SK-N-MC (cell line): ENCODE results near the gene CEP120.

Source experiments
- EZH2 ChIP-seq: fragments of 200-600 bp; sonication (generic); IDR thresholded peaks from one replicate; pipeline ENCODE4 v1.6.1; 2017; ENCODE audit warnings: antibody characterized with exemption
- POLR2AphosphoS5 ChIP-seq: IDR thresholded peaks from 2 replicates; pipeline ENCODE4 v1.6.1; 2012; ENCODE audit warnings: mild to moderate bottlenecking, low read depth, low read length, borderline replicate concordance

- no peak for TF ChIP-seq POLR2AphosphoS5
- no peak for TF ChIP-seq EZH2
Measured at GRCh38 chr5:123434796-123435195, 11.6 kb upstream of the CEP120 start.
